Sigmoid colon (tissue), 4 donors: ENCODE measurements around the gene ITPR1.

Source experiments
- CTCF ChIP-seq, 4 experiments: fragments of 450-650 bp in 3 of 4; fragments of 200-600 bp in 1 of 4; IDR thresholded peaks; one replicate each; pipeline ENCODE4 v1.5.1; 2016 to 2019; ENCODE audit warnings: antibody characterized with exemption in 4 of 4, mild to moderate bottlenecking in 3 of 4, moderate library complexity in 2 of 4
- EP300 ChIP-seq, 4 donors: sonication (generic); formaldehyde crosslinking; IDR thresholded peaks; one replicate each; pipeline ENCODE4 v1.6.1; 2017; ENCODE audit warnings: antibody characterized with exemption in 4 of 4

- TF ChIP-seq CTCF (IDR thresholded peaks at IDR 0.05) = no peak
- no peak for TF ChIP-seq EP300 (IDR thresholded peaks at IDR 0.05)
Measured at GRCh38 chr3:4856564-4856963, 363.4 kb downstream of the ITPR1 start.
